ENCODE measurements around the gene SLC9A3. TPM values are rescaled to one million over a fixed set of nuclear protein-coding genes. Genes with fewer than 3 reads are reported as not detected.
"Not testable (repeated sequence)": the region's sequence is repeated elsewhere in the genome, so short reads cannot be mapped to it uniquely, and the experiment has no call there.

Gene SLC9A3
- 2.4 TPM for total RNA-seq (ENCODE audit: insufficient read depth, low replicate concordance)

- DNase-seq (ENCODE audit: low spot score): no peak
Observed at GRCh38 chr5:524234-524972, at the start of gene SLC9A3. SLC9A3 (minus strand) TSS chr5:524449.

- no peak for DNase-seq (ENCODE audit: low spot score)
Observed at GRCh38 chr5:573976-574375, 49.7 kb upstream of the SLC9A3 start.

DNA sequence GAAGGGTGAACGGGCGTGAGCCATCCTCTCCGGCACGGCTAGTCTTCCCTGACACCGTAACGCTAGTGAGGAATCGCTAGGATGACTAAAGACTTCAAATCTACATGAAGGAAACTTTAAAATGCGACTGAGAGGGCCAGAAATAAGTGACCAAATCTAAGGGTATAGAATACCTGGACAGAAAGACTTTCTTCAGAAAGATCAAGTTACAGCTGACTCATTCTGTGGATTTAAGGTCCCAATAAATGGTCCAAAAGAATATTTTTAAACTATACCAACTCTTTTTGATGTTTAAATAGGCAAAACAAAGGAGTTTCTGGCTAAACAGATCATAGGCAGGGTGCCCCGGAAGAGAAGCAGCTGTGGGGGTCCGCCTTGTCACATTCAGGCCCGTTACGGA, 49.0 kb upstream of the SLC9A3 start:
- DNase-seq (ENCODE audit: low spot score): no peak

DNA sequence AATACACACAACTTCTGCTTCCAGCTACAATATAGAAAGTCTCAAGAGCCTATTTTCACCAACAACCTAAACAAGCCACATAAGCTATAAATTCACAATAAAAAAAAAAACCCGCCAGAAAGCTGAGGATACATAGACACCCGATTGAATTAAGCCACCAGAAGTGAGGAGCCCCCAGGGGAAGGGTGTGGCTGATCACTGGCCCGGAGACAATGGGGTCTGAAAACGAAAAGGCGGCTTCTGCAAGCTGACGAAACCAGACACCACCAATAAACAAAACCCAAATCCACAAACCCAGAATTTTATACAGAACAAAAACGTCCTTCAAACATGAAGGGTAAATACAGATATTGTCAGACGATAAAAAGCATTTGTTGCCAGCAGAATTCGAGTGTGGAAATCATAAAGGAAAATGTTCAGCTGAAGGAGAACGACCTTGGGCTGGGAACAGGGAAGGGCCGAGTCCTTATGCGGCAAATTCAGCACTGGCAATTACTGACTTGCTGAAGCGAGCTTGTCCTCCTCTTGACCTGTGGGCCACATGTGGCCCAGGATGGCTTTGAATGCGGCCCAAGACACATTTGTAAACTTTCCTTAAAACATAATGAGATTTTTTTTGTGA, 48.3 kb upstream of the SLC9A3 start:
- no peak for DNase-seq (ENCODE audit: low spot score)

- DNase-seq (ENCODE audit: low spot score): no peak
Observed at GRCh38 chr5:571791-572190, 47.5 kb upstream of the SLC9A3 start.

DNA sequence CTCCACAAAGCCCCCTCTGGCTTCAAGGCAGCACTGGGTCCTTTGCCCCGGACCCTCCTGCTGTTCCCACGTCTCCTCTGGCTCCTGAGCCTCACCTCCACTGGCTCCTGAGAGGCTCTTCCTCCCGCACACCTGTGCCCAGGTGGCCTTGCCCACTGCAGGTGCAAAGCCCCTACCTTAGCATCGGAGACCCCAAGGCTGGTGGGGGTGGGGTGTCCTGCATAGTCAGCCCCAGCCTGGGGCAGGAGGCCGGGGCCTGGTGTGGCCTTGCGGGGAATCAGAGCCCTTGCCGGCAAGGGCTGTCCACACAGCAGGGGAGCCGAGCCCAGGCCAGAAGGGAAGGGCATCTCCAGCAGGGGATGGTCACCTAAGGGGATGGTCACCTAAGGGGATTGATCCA, 46.6 kb upstream of the SLC9A3 start:
- DNase-seq (ENCODE audit: low spot score): no peak

DNA sequence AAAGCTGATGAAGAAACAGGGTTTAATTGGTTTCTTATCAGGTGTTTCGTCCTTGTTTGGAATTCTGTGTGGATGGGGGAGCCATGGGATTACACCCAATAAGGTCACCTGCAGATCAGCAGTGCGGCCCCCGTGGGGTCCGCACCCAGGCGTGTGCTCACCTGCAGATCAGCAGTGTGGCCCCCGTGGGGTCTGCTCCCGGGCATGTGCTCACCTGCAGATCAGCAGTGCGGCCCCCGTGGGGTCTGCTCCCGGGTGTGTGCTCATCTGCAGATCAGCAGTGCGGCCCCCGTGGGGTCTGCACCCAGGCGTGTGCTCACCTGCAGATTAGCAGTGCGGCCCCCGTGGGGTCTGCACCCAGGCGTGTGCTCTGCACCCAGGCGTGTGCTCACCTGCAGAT, 46.2 kb upstream of the SLC9A3 start:
- DNase-seq (ENCODE audit: low spot score): no peak

- DNase-seq (ENCODE audit: low spot score): no peak
Observed at GRCh38 chr5:569868-570361, 45.7 kb upstream of the SLC9A3 start.

DNA sequence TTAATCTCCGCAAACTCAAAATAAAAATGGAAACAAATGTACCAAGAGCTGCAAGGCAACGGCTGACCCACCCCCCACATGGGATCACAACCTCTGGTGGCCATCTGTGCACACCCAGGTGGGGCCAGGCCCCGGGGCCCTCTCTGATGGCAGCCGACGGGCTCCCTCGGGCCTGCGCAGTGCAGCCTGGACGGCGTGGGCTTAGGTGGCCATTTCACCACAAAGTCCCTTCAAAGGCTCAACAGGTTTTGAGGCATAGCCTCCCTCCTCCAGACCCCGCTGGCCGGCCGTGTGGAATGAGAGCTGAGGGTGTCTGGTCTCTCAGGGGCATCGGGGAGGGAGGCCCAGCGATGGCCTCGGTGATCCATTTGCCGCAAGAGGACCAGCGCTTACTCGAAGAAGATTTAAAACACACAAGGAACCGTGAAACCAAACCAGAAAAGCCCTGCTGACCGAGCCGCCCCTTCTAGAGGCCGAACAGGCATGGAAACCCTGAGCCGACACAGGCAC, 45.2 kb upstream of the SLC9A3 start:
- no peak for DNase-seq (ENCODE audit: low spot score)

DNA sequence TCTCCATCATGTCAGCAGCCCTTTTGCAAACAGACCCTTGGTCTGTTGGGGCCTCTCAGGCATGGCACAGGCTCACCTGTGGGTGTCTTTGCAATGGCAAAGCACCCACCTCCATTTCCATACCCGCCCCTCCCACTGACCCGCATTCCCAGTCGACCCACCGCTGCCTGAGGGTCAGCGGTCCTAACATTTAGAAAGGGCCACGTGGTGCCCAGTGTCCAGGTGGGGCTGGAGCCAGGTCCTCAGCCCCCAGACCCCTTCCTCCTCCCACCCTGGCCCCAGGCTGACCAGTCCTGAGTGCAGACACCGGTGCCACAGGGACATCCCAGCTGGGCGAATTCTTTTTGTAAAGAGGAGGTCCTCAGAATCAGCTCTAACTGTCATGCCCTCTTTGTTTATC, 44.6 kb upstream of the SLC9A3 start:
- no peak for DNase-seq (ENCODE audit: low spot score)

- DNase-seq (ENCODE audit: low spot score): no peak
Observed at GRCh38 chr5:568061-568781, 44.0 kb upstream of the SLC9A3 start.

DNA sequence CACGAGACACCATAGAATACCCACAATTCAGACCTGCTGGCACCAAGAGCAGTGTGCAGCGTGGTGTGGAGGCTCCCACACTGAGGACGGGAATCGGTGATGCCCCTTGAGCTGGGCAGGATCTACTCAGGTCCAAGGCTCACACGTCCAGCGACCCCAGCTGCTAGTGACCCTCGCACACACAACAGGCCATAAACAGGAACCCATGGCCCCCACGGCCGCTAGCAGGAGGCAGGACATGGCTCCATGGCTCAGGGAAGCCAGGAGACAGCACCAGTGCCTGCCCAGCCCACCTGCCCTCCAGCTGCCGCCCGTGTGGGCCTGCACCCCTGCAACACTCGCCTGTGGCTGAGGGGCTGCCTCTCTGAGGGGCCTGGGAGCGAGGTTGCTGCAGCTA, 43.4 kb upstream of the SLC9A3 start:
- no peak for DNase-seq (ENCODE audit: low spot score)

DNA sequence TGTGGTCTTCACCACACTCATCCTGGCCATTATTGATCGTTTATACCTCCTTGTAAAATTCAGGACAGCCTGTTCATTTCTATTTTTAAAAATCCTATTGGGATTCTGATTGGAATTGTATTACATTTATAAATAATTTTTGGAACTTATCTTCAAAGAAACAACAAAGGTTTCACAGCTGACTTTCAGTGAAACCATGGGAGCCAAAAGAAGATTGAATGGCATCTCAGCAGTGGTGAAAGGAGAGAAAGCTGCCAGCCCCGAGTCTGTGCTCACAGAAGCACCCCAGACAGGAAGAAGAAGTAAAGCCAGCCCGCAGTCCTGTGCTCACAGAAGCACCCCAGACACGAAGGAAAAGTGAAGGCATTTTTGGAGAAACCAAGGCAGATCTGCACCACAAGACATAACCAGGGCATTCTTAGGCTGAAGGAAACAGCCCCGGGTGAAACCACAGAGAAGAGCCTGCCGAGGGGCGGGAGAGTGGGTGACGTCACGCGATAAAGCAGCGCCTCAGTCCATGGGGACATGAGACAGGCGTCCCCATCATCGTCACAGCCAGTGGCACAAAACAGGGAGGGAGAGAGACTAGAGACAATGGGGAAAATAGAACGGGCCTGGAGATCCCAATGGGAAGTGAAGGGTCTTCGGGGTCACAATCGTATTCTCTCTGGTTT, 42.5 kb upstream of the SLC9A3 start:
- no peak for DNase-seq (ENCODE audit: low spot score)

GRCh38 chr5:565782-566440, 41.7 kb upstream of the SLC9A3 start:
- no peak for DNase-seq (ENCODE audit: low spot score)

GRCh38 chr5:561408-561807, 37.2 kb upstream of the SLC9A3 start:
- no peak for DNase-seq (ENCODE audit: low spot score)

DNA sequence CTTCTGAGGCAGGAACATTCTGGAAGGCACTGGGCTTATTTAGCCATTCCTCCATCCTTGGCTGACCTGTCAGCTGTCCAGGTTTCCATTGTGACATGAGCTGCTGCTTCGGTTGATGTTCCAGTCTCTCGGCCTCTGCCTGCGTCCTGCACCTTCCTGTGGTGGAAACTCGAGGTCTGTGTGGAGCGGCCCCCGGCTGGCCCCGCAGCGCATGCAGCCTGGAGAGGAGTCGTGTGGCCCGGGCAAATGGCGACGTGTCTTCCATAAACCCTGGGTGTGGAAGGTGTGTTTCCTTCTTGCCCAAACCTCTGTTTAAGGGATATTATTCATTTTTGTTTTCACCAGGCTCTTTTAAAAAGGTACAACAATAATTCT, 36.5 kb upstream of the SLC9A3 start:
- no peak for DNase-seq (ENCODE audit: low spot score)

DNA sequence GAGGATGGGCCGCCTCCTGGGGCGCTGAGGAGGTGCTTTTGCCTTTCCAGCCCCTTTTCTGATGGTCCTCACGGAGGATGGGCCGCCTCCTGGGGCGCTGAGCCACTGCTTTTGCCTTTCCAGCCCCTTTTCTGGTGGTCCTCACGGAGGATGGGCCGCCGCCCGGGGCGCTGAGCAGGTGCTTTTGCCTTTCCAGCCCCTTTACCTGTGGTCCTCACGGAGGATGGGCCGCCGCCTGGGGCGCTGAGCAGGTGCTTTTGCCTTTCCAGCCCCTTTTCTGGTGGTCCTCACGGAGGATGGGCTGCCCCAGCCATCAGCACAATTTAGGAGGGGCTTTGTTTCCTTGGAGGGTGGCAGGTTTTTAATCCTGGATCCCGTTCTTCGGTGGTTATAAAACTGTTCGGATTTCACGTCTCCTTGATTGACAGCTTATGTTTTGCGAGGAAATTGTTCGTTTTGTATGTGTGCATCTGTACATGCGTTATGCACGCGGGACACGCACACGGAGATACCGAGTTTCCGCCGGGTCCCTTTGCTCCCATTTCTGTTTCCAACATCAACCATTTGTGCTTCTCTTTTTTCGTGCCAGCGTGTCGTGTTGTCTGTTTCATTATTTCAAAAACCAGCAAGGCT, 34.7 kb upstream of the SLC9A3 start:
- no peak for DNase-seq (ENCODE audit: low spot score)

GRCh38 chr5:558326-558725, 34.1 kb upstream of the SLC9A3 start:
- DNase-seq (ENCODE audit: low spot score): no peak

- not testable (repeated sequence) for DNase-seq (ENCODE audit: low spot score)
Observed at GRCh38 chr5:557917-558316, 33.7 kb upstream of the SLC9A3 start.

GRCh38 chr5:556909-557441, 32.7 kb upstream of the SLC9A3 start:
- DNase-seq (ENCODE audit: low spot score): no peak
